NCI-H2081 treated with DMSO at 0.1 percent for 48 hours (cell line): Measurements from ENCODE around the gene KDSR.

Experiments used
- DNase-seq: peaks from one replicate; lab custom pipeline; 2025; lab: John Stamatoyannopoulos, UW

Gene KDSR

DNA sequence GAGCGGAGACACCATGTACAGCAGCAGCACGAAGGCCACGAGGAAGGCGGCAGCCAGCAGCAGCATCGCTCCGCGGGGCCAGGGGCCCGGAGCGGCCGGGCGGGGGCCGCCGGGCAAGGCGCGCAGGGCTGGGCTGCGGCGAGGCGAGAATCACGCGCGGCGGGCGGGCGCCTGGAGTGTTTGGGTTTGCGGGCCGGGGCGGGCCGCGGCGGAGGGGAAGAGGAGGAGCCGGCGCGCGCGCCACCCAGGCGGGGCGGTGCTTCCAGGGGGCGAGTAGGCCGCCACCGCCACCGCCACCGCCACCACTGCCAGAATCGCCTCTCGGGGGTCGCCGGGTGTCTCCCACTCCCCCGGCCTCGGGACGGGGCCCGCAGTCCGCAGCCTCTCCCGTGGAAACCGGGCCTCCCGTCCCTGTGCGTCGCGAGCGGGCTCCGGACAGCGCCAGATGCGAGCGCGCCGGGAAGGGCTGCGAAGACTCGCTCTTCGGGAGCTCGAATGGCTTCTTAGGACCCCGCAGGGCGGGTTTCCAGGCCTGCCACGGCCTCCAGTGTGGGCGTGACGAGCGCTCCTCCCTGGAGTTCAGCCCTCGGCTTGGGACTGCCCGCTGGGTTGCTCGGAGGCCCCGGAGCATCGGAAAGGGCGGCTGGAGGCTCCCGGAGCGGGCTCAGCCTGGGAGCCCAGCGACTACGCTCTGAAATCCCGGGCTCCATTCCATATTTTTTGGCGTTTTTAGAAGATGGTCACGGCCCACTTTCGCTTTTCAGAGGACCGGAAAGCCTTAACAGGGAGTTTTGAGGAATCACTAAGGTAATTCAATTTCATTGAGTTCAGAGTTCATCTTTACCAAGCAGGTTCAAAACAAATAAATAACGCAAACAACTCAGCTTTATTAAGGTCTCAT is at the start of gene KDSR:
TSS of gene KDSR (minus strand) at position 154 of the 901 bp plus-strand sequence. CDS start at position 66, 88 bp downstream.
- DNase-seq, result peak; percentile 85

GRCh38 chr18:63412953-63413352 is 45.9 kb upstream of the KDSR start:
- DNase-seq, result no peak

- DNase-seq, result no peak
Measured at GRCh38 chr18:63410792-63411191, 43.8 kb upstream of the KDSR start.

DNA sequence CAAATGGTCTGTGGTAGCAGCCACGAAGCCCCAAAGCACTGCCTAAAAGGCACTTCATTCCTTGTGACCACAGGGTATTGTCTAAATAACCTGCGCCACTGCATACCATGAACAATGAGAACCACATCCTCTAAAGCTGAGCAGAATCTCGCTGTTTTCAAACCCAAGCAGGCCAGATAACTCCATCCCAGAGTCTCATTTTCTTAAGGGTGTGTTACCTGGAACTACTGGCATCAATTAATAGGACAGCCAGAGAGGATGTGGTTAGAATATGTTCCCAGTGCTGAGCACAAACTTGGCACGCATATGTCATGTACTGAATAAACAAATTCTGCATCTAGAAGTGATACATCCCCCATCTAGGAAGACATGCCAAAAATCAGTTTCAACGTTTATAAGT is 42.3 kb upstream of the KDSR start:
- no peak for DNase-seq

DNA sequence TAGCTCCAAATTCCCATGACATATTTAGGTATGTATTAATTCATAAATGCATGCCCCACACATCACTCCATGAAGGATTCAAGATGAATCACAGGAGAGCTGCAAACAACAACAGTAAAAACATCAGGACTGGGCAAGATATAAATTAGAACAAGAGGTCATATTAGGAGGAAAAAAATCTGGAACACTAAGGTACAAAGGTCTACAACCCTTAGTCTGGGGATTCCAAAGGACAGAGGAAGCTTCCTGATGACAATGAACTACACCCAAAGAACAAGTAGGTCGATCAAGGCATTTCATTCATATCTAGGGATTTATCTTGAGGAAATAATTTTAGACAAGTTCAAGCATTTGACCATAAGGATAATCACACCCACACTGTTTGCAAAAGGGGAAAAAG is 40.7 kb upstream of the KDSR start:
- no peak for DNase-seq

GRCh38 chr18:63405986-63406385 is 39.0 kb upstream of the KDSR start:
- DNase-seq, result no peak

- no peak for DNase-seq
Measured at GRCh38 chr18:63402246-63403162, 35.5 kb upstream of the KDSR start.

GRCh38 chr18:63399300-63399699 is 32.3 kb upstream of the KDSR start:
- DNase-seq, result no peak

GRCh38 chr18:63397349-63397748 is 30.3 kb upstream of the KDSR start:
- no peak for DNase-seq

GRCh38 chr18:63395503-63395902 is 28.5 kb upstream of the KDSR start:
- DNase-seq, result no peak

DNA sequence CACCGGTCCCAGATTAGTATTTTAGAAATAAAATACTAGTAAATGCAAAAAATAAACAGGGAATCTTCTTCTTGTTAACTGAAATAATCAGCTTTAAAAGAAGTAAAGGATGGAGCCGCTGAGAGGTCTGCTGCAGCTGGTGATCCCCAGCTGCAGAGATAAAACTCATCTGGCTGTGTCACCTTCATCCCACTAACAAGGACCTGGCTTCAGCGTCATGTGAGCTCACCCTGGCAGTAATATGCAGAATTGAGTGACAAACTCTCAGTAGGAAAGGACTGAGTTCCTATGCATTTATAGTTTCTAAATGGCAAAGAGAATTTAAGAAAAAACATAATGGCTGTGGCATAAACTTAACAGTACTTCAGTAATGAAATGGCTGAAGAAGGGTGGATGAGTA is 27.9 kb upstream of the KDSR start:
- DNase-seq, result no peak

GRCh38 chr18:63387861-63388260 is 20.9 kb upstream of the KDSR start:
- DNase-seq, result no peak

GRCh38 chr18:63382843-63383242 is 15.8 kb upstream of the KDSR start:
- DNase-seq, result no peak

- DNase-seq, result no peak
Measured at GRCh38 chr18:63379639-63379962, 12.6 kb upstream of the KDSR start.

GRCh38 chr18:63378919-63379638 is 12.1 kb upstream of the KDSR start:
- no peak for DNase-seq

DNA sequence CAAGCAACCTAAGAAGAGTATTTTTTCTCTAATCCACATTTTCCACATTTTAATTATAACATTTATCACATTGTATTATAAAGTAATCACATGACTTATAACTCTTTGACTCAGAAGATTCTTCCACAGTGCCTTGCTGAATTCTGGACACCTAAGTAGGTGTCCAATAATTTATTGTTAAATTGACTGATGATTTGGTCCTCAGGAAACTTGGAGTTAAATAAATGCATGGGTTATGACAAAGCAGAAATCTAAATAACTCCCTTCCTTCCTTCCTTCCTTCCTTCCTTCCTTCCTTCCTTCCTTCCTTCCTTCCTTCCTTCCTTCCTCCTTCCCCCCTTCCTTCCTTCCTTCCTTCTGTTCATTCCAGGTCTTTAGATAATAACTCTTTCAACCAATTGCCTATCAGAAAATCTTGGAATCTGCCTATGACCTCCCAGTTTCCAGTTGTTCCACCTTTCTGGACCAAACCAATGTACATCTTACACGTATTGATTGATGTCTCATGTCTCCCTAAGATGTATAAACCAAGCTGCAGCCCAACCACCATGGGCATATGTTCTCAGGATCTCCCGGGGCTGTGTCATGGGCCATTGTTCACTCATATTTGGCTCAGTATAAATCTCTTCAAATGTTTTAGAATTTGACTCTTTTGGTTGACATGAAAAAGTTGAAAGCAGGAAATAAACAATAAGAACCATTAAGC is 10.4 kb upstream of the KDSR start:
- no peak for DNase-seq

DNA sequence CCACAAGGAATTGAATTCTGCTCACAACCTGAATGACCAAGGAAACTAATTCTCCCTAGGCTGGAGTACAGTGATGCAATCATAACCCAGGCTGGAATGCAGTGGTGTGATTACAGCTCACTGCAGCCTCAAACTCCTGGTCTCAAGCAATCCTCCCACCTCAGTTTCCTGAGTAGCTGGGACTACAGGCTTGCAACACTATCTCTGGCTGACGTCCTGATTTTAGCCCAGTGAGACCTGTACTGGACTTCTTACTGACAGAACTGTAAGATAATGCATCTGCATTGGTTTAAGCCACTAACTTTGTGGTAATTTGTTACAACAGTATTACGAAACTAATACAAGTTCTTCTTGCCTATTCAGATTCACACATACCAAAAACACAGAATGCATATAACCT is 9.5 kb upstream of the KDSR start:
- no peak for DNase-seq

GRCh38 chr18:63374540-63374939 is 7.5 kb upstream of the KDSR start:
- no peak for DNase-seq

- no peak for DNase-seq
Measured at GRCh38 chr18:63373161-63373560, 6.2 kb upstream of the KDSR start.

GRCh38 chr18:63368611-63369010 is 1.6 kb upstream of the KDSR start:
- DNase-seq, result no peak

- no peak for DNase-seq
Measured at GRCh38 chr18:63366213-63367052, 573 bp downstream of the KDSR start.
